Measurements from ENCODE around the gene RFT1. TPM values are rescaled to one million over a fixed set of nuclear protein-coding genes. Genes with fewer than 3 reads are reported as not detected.

Gene RFT1
- total RNA-seq, 1 experiment from 2014 or later, result 26.8 TPM

DNA sequence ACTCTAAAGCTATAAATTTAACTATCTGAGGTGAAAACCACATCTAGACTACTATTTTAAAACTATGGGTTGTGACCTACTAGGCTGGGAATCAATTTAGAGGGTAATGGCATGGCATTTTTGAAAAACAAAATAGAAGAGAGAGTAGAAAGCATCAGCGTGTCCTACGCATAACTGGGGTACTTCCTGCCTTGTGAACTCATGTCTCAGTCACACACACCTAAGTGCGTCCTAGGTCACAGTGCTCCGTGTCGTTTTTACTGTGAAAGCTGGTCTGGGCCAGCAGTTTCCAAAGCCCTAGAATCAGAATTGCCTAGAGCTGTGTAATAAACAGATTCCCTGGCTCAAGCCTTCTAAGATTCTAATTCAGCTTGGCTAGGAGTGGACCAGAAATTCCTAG, 32.3 kb downstream of the RFT1 start:
- no peak for DNase-seq (ENCODE audit: extremely low read depth, low read depth)

DNA sequence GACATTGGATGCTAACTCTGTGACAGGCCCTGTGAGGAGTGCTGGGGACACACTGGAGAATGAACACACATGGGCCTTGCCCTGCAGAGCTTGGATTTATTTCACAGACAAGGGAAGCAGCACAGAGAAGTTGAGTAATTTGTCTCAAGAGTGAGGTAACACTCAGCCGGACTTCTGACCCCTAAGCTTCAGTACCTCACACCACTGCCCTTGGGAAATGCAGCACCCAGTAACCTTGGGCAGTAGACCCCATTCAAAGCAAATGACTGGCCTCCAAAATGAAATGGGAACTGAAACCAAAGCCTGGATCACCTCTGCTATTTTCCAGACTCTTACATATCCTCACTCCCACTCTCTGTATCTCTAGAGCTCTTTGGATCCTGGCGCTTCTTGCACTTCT, 37.3 kb downstream of the RFT1 start:
- no peak for DNase-seq (ENCODE audit: extremely low read depth, low read depth)

DNA sequence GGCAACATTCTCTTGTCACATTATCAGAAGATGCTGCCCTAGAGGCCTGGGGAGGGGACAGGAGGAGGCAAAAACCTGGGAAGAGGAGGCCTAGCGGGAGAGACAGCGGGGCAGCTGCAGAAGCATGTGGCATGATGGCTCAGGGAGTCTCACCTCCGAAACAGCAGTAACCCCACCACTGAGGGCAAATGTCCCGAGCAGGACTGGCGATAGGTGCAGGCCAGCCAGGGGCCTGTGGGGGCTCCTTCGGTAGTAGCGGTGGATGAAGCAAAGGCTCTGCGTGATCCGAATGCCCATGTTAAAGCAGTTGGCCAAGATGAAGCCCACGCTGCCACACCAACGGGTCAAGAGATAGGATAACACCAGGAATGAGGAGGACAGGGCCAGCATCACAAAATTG, 38.0 kb downstream of the RFT1 start:
- no peak for DNase-seq (ENCODE audit: extremely low read depth, low read depth)

DNA sequence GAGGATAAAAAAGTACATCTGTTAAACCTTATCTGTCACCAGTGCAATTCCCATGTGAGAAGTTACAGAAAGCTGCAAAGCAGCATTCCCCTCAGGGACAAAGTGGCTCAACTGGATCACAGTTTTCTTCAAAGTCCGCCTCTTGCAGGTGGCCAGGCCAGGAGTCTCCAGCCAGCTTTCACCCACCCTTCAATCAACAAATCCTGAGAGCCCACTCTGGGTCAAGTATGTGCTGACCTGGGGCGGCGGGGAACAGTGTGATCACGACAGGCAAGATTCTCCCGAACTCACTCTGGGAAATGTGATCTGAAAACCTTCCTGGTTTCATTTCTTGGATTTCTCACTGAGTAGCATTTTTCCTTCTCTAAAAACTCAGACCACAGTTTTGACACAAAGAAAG, 39.2 kb downstream of the RFT1 start:
- DNase-seq (ENCODE audit: extremely low read depth, low read depth), result no peak

DNA sequence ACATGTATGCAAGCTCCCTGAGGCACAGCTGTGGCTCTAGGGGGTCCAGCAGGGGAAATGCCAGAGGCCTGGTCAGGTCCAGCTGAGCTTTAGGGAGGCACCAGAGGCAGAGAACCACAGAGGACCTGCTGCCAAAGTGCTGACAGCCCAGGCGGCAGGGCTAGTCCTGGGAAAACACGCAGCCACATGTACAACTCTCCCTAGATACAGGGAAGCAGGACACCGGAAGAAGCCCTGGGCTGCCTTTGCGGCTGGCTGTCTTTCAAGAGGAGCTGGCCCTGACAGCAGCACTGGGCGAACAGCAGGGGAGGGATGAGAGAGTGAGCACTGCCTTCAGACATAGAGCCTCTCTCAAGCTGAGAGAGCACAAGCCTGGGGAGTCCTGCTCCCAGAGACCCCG, 40.7 kb downstream of the RFT1 start:
- DNase-seq (ENCODE audit: extremely low read depth, low read depth), result no peak

DNA sequence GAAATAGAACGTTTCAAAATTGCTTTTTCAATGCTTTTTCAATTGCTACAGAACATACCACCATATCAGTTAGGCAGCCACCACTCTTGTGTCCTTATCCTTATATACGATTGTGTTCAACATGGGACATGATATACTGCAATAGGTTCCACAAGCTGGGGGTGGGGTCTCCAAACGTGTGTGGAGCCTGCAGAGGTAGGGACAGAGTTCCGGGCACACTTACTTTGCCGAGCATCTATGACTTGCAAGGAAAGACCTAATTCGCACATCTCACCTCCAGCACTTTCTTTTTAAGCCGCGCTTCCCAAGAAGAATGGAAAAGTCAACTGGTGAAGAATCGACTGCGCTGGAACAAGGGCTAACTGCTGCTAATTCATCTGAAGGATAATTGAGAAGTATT, 44.8 kb downstream of the RFT1 start:
- DNase-seq (ENCODE audit: extremely low read depth, low read depth), result no peak

DNA sequence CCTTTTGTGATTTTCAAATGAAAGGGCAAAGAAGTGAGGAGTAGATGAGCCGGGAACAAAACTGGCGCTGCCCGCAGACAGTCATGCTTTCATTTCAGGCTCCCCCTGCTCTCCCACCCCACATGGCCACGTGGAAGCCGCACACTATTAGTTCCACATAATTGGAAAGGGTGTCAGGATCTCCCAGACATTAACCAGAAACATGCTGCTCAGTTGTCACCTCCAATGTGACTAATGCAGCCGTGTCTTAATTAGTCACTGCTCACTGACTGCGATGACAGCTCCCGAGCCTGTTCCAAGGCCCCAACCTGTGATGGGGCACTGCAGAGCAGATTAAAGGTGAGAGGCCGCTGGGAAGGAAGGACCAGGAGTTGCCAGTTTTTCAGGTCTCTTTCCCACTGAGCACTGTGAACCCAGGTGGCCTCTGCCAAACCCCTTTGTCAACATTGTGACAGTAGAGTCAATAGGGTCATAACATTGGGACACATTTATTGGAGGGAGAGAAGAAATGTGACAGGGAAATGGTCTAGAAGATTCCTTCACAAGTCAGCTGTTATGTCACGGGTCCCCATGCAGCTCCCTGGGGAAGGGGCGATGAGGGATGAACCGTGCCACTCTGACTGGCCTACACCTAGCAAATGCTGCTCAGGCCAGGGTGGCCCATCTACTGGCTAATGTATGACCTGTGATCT, 45.8 kb downstream of the RFT1 start:
- DNase-seq (ENCODE audit: extremely low read depth, low read depth), result no peak

DNA sequence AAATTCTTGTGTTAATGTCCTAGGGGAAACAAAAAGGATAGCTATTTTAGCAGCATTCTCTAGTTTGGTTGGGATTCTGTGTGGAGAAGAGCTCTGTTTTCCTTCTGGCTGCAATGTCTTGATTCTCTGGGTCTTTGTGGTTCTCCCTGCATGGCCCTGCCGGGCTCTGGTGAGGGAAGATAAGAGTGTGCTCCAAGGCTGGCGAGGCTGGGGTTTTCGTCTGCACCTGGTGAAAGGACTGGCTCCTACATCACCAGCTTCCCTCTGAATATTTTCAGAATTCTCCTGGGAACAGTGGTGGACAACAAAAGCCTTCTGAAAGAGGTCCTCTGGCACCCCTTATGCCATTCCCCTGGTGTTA, 46.3 kb downstream of the RFT1 start:
- no peak for DNase-seq (ENCODE audit: extremely low read depth, low read depth)

DNA sequence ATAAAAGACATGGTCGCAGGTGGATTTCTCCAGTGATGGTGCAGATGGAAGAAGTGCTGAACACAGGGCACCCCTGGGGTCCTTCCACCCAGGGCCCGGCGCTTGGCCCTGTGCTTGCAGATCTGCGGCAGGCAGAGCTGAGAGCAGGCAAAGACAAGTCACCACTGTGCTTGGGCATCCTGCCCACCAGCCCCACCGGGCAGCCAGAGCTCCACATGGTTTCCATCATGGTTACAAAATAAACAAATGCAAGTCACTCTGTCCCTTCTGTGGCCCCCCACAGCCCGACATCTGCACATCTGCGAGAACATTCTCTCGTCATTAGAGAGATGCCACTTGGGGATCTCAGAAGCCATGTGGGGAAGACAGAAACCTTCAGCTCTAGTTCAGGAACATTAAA, 46.7 kb downstream of the RFT1 start:
- DNase-seq (ENCODE audit: extremely low read depth, low read depth), result no peak

DNA sequence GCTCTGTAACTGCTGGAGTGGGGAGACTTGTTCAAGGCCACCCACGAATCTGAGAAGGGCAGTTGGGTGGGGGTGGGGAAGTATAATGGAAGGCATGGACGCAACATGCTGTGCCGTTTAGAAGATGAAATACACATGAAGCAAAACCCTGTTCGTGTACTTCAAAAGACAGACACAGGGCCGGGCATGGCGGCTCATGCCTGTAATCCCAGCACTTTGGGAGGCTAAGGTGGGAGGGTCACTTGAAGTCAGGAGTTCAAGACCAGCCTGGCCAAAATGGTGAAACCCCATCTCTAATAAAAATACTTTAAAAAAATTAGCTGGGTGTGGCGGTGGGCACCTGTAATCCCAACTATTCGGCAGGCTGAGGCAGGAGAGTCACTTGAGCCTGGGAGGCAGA, 47.5 kb downstream of the RFT1 start:
- no peak for DNase-seq (ENCODE audit: extremely low read depth, low read depth)

DNA sequence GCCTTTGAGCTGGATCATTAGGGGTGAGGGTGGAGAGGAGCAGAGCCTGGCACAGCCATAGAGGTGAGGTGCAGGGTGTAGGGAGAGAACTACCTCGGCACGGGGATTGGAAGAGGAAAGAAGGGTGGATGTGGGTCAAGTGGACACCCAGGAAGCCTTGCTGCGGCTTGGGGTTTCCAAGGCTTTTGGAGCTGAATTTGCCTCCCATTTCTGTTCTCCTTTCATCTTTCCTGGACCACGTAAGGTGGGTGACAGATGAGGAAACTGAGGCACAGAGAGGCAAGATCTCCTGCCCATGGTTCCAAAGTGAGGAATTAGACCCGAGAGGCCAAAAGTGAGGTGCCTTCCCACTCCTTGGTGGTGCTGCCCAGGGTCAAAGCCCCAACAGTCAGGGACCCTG, 48.9 kb downstream of the RFT1 start:
- DNase-seq (ENCODE audit: extremely low read depth, low read depth), result no peak

DNA sequence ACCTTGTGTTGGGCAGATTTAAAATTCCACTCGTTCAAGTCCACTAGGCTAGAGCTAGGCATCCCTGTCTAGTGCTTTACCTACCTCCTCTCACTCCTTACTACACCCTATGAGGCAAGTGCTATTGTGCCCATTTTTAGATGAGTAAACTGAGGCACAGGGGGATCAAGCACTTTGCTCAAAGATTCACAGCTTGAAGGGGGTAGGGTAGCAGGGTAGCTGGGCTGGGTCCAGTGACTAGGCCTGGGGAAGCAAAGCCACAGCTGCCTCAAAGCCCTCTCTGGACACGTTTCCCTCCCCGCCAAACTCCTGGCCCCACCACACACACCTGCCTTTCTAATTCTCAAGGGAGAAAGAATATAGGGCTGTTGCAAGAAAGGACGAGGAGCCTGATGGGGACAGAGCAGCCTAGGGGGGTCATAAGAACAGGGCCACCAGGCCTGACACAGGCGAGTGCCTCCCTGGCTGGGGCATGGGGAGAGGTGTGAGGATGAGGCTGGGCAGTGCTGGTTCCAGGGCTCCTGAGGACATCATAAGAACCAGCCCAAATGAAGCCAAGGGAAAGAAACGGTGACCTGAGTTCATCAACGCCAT, 49.5 kb downstream of the RFT1 start:
- no peak for DNase-seq (ENCODE audit: extremely low read depth, low read depth)

DNA sequence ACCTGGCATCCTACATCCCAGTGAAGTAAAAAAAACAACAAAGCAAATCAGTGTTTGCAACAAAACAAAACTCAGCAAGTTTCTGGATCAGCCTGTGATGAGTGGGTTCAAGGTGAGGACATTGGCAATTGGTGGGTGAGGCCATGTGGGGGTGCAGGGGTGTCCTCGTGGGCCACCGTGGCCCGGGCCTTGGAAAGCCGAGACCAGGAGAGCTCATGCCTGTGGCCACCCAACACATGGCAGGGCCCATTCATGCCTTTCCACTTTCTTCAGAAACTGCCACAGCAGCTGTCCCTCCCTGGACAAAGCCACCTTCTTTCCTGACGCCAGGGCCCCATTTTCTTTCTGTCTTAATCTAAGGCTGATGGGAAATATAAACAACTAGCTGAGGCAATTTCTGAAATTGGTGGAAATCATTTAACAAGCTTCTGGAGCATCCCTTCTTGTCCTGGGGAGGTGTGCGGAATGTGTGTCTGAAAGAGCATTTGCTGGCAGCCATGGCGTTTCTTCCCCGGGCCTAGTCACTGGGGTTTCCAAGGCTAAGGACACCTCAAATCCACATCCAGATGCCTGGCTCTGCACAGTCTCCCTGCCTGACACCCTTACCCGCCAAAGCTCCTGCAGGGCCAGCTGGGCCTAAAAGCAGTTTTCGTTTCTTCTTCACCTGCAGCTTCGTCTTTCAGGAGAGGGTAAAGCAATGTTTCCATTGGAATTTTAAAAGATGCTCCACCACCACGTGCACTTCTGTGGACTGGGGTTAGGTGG, 50.3 kb downstream of the RFT1 start:
- no peak for DNase-seq (ENCODE audit: extremely low read depth, low read depth)

DNA sequence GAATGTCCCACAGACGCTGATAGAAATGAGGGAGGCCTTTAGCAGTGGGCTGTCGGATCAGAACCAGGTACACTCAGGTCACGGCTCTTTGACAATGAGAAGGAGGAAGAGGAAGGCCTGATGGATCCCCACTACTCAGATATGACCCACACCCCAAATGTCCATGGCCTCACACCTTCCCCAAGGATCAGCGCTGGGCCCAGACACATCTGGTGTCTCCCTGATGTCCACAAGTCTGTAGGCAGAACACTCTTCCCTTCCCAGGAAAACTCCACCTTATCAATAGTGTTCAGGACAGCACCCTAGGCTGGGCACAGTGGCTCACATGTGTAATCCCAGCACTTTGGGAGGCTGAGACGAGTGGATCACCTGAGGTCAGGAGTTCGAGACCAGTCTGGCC, 51.1 kb downstream of the RFT1 start:
- no peak for DNase-seq (ENCODE audit: extremely low read depth, low read depth)

DNA sequence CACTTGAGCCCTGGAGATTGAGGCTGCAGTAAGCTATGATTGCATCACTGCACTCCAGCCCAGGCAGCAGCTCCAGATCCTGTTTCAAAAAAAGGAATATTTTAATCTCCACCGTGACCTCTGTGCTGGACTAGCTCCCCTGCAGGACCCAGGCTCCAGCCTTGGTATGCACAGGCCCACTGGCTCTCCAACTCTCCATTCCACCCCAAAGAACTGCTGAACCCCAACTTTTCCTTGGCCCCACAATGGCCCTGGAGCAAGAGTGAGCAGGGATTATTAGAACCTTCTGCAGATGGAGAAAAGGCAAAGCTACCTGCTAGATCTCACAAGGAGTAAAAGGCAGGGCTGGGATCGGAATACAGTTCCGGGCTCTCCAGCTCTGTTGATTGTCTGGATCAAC, 51.6 kb downstream of the RFT1 start:
- no peak for DNase-seq (ENCODE audit: extremely low read depth, low read depth)

DNA sequence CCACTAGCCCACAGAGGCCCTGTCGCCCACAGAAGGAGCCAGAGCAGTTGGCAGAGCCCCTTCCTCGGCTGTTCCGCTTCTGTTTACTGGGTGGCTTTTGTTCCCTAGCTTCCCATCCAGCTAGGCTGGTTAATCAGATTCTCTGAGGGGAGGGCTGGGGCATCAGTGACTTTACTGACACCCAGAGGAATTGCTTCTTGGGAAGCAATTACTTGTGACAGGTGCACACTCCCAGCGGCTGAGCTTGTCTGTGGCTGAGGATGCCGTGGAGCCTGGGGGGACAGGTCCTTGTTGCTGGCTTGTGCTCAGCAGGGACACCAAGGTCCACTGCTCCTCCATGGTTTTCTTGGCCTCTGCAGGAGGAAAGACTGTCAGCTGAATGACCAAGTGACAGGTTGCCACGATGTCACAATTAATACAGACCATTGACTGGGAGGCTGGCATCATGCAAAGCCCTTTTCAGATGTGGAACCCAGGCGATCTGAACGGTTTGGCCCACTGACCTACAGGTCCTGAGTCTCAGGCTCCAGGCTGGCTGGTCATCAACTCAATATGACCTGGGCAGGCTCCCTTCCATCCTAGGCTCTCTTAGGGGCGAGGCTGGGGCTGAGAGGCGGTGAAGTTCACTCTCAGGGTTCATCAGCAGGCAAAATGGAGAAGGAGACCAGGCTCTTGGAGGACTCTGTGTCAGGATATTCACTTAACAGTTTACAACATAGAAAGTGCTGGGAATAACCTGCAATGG, 52.6 kb downstream of the RFT1 start:
- DNase-seq (ENCODE audit: extremely low read depth, low read depth), result no peak

DNA sequence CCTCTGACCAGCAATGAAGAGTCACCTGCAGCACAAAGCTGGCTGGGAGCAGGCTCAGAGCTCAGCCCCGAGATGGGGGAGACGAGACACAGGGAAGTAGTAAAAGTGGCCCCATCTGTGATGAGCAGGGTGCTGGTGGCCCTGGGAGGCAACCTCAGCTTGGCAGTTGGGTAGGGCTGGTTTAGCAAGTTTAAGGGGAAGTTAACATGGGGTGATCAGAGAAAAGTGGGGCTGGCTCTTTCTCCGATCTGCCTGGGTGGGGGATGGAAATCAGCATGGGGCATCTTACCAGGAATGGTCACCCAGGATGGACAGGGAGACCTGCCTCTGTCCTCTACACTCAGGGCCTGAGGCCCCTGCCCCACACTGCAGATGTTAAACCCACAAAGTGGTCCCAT, 54.5 kb downstream of the RFT1 start:
- no peak for DNase-seq (ENCODE audit: extremely low read depth, low read depth)

DNA sequence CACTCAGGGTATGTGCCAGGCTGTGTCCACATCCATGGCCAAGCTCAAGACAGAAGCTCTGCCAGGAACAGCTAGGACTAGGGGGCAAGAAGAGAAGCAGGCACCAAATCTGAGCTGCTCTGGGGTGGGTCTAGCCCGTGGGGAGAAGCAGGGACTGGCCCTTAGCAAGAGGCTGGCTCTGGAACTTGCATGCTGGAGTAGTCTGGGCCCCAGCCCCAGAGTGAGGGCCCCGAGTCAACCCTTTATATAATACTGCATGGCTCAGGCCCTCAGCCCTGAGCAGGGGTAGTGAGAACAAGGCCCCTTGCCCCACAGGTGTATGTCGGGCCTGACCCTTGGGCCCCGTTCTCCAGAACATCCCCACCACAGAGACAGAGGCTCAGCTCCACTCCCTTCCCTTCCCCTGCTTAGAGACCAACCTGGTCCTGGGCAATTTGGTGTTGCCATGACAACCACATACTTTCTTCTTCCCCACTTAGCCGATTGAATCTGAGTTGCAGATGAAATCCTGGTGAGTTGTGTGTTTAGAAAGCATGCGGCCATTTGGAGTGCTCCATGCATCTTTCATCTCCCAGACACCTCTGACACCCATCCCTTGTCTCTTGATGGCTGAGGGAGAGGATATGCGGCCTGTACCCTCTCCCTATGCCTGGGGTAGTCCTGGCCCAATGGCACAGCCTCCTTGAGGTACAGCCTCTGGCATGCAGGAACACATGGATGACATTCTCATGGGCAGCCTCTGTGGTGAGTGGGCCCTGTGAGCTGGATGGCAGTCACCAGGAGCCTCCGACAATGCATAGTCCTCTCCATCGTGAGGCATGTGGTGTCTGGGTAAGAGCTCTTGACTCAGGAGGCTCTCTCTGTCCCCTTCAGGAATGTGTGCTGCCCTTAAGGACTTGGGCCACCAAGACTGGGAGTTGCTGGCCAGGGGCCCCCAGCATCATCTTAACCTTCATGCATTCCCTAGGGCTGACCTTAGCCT, 55.2 kb downstream of the RFT1 start:
- DNase-seq (ENCODE audit: extremely low read depth, low read depth), result no peak

DNA sequence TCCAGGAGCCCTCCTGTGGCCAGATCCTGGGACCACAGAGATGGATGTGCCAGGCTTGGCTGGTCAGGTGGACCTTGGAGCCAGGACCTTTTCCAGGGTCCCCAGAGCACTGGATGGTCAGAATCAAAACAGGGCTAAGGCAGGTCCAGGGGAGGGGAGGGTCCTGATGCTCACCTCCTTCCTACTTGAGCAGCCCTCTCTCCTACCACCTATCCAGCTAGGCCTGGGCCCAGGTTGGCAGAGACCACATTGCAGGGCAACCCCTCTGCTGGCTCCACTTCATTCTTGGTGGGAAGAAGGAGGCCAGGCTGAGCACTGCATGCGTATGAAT, 55.9 kb downstream of the RFT1 start:
- no peak for DNase-seq (ENCODE audit: extremely low read depth, low read depth)

DNA sequence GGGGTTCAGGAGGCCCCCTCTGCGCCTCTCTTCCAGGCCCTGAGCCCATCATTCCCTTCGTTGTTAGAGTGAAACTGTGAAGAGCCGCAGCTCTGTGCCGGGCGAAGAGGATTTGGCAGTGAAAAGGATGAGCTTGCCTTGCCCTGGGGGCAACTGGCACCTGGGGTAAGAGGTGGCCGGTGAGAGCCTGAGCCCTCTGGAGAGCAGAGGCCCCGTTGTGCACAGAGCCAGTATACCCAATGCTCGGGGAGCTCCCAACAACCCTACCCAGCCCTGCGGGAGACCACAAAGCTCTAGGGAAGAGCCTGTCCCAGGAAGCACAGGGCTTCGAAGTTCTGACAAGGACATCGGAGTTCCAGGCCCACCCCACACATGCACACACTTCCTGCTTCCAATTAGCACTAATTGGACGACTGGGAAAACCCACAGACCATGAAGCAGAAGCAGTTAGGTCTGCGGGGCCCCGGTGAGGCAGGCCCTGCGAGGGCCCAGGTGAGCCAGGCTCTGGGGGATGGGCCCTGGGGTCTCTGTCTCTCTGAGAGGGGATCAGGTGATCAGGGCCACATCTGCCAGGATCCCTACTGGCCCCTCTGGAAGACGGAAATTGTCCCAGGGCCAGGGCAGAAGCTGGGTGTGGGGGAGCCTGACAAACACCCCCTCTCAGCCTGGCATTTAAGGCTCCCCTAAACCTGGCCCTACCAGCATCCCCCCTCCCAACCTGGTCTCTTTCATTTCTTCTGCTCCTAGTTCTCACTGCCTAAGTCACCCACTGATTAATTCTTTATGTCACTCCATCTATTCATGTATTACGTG, 56.5 kb downstream of the RFT1 start:
- no peak for DNase-seq (ENCODE audit: extremely low read depth, low read depth)

All from NCI-H460 (cell line).